Activated CD4-positive, alpha-beta T cell treated with anti-CD3 and anti-CD28 coated beads, Interleukin-10, Interleukin-2, amounts not matched to agents 100 ng/mL and 50 ng/mL, durations not matched to agents 16 hours and 8 hours (primary cell): Measurements from ENCODE around the gene TAF7L.

Experiments
- DNase-seq: peaks from one replicate; pipeline ENCODE4 v3.0.0-alpha.2; 2020

TAF7L gene

DNA sequence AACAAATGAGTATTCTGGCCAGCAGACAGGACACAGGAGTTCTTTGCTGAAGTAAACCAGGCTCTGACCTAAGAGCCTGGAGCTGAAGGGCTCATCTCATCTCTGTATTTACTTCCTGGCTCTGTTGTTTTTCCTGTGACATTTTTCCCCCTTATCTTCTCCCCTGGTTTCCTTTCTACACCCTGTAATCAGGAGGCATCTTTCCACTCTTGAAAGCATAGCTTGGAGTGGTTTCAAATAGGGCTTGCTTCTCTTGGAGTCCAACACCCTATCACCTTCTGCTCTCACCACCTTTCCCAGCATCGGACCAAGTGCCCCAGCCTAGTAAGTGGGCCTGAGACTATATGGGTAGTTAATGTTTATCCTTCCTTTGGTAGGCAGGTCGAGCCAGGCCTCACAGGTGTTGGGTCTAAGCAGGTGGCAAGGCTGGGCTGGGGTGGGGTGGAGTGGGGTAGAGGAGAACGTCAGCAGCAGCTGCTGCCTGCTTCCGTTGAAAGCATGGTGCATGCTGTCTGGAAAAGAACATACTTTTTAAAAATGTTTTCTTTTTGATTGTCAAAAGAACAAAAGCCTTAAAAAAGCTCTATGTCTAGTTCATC is 70.4 kb downstream of the TAF7L start:
- DNase-seq = no peak

DNA sequence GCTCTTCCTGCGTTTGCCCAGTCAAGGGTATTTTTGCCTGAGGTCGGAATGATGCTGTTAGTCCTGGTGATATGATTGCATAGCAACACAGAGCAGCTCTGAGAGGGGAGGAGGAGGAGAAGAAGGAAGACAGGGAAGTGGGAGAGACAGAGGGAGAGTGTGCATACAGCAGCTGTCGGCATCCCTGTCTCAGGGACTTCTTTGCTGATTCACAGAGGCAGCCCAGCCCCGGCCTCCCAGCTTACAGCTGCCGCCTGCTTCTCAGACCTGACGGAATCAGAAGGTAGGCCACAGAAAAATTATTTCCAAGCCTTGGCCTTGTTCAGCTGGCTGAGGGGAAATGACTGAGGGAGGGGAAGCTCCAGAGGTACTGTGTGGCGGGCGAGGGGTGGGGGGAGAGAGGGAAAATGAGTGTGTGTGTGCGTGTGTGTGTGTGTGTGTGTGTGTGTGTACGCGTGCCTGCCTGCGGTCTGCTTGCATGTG is 71.2 kb downstream of the TAF7L start:
- no peak for DNase-seq

DNA sequence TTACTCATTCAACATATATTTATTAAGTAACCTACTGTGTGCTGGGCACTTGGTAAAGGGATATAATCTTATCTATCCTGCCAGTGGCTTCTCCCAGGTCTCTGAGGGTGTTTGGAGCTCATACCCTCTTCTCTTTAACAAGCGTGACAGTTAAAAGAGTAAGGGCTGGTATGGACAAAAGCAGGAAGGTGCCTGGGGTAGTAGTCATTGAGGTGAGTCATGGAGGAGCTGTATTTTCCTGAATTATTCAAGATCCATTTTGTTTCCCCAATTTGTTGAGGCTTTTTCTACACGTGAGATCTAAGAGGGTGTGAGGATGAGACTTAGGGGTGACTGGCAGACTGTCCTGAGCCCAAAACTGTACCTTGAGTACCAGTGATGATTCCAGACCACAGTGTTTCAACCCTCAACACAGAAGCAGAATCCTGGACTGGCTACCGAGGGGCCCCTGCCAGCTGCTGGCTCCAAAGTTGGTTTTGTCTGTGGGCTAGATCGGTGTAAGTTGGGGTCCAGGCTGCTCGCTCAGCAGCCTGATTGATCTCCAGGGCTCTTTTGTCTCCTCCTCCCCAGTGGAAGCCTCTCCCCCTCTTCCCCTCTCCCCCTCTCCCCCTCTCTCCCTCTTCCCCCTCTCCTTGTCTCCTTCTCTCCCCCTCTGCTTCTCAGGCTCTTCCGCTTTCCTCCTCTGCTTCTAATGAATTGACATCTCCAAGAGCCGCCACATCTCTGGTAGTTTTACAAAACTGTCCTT is 71.8 kb downstream of the TAF7L start, which contains the start of gene DRP2:
Gene DRP2 (plus strand): TSS at position 671 of the 748 bp plus-strand sequence. CDS start 11,862 bp downstream, outside the sequence.
- DNase-seq = no peak
